ENCODE results near the gene CDC42SE1. TPM values are rescaled to one million over a fixed set of nuclear protein-coding genes. Genes with fewer than 3 reads are reported as not detected.

Gene CDC42SE1
- total and polyA plus RNA-seq, 4 donors = 59.0 to 89.8 (median 80.0) TPM

DNA sequence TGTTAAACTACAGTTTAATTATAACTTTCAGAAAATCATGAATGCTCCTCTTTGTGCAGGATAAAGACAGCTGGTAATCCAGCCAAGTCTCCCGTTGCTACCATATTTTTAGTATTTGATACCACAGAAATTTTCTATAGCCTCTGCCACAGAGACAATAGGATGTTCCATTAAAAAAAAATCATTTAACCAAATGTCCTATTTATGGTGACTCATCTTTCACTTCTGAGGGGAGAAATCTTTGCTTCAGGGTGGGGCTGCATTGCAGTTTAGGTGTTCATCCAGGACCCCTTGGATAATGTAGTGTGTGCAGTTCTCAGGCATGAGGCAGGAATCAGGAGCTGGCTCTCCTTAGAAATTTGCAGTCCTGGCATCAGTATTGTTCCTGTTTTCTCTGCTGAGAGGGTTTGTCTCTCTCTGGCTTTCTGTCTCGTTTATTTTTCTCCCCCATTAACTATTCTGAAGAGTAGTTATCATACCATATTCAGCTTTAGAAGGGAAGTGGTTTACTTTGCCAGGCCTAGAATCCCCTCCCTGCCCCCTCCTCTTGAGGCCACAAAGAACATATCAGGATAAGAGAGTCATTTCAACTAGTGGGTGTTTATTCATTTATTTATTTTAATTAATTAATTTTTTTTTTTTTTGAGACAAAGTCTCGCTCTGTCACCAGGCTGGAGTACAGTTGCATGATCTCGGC, 48.1 kb downstream of the CDC42SE1 start:
- no peak for DNase-seq (ENCODE audit: low read depth in 4 of 6, low spot score in 6 of 6)
- WGBS (ENCODE audit: insufficient coverage) = 72% methylated on average over 2 of the region's 4 CpGs
- no peak overlapping the region for H3K27ac ChIP-seq (ENCODE audit: low read depth, low read length)
- no peaks in the 10 kb centered on the region for H3K27me3 ChIP-seq (ENCODE audit: control insufficient read depth, insufficient read depth, low read length)
- H3K4me3 ChIP-seq (ENCODE audit: low read depth, low read length) = no peak overlapping the region
- no peaks in the 10 kb centered on the region for H3K9me3 ChIP-seq (ENCODE audit: control insufficient read depth, insufficient read depth, low read length)
- H3K4me1 ChIP-seq (ENCODE audit: control insufficient read depth, insufficient read depth, low read length) = peaks cover 44% of the 10 kb centered on the region
- peaks cover 5% of the 10 kb centered on the region for H3K36me3 ChIP-seq (ENCODE audit: control insufficient read depth, insufficient read depth, low read length)

GRCh38 chr1:151010346-151010726, 49.1 kb downstream of the CDC42SE1 start:
- no peaks in the 10 kb centered on the region for H3K9me3 ChIP-seq (ENCODE audit: control insufficient read depth, insufficient read depth, low read length)
- no peak for DNase-seq (ENCODE audit: low read depth in 4 of 6, low spot score in 6 of 6)
- WGBS (ENCODE audit: insufficient coverage) = 100% methylated on average over 2 of the region's 3 CpGs
- H3K36me3 ChIP-seq (ENCODE audit: control insufficient read depth, insufficient read depth, low read length) = peaks cover 5% of the 10 kb centered on the region
- H3K27me3 ChIP-seq (ENCODE audit: control insufficient read depth, insufficient read depth, low read length) = no peaks in the 10 kb centered on the region
- no peak overlapping the region for H3K4me3 ChIP-seq (ENCODE audit: low read depth, low read length)
- peaks cover 47% of the 10 kb centered on the region for H3K4me1 ChIP-seq (ENCODE audit: control insufficient read depth, insufficient read depth, low read length)
- no peak overlapping the region for H3K27ac ChIP-seq (ENCODE audit: low read depth, low read length)

DNA sequence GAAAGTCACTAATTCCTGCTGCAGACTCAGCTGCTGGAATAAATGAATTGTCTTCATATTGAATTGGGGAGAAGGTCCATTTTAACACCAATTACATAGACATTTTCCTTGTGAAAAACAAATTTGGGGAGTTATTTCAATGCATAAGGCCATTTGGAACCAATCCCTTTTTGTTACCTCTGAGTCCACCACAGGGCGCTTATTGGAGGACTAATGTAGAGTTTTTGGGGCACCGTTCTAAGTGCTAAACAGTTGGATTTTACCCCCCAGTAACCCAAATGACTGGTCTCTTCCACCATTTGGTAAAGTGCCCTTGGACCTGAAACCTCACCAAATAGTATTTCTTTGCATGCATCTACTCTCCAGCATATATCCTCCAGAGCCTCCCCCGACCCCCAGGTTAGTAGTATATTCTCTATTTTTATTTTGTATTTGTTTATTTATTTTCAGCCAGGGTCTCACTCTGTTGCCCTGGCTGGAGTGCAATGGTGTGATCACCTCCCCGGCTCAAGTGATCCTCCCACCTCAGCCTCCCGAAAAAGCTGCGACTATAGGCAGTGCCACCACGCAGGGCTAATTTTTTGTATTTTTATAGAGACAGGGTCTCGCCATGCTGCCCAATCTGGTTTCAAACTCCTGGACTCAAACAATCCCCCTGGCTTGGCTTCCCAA, 49.6 kb downstream of the CDC42SE1 start:
- Histone ChIP-seq H3K36me3 (ENCODE audit: control insufficient read depth, insufficient read depth, low read length) (peaks cover 5% of the 10 kb centered on the region), H3K27me3 (ENCODE audit: control insufficient read depth, insufficient read depth, low read length) (no peaks in the 10 kb centered on the region), H3K9me3 (ENCODE audit: control insufficient read depth, insufficient read depth, low read length) (no peaks in the 10 kb centered on the region), H3K4me3 (ENCODE audit: low read depth, low read length) (peak overlapping the region; percentile 97), H3K27ac (ENCODE audit: low read depth, low read length) (no peak overlapping the region), H3K4me1 (ENCODE audit: control insufficient read depth, insufficient read depth, low read length) (peaks cover 52% of the 10 kb centered on the region)
- DNase-seq (ENCODE audit: low read depth in 4 of 6, low spot score in 6 of 6) = no peak
- WGBS (ENCODE audit: insufficient coverage) = 100% methylated on average over 1 of the region's 8 CpGs

- 18% methylated on average over 1 of the region's 3 CpGs for WGBS (ENCODE audit: insufficient coverage)
- Histone ChIP-seq H3K4me1 (ENCODE audit: control insufficient read depth, insufficient read depth, low read length) (peaks cover 56% of the 10 kb centered on the region), H3K9me3 (ENCODE audit: control insufficient read depth, insufficient read depth, low read length) (no peaks in the 10 kb centered on the region), H3K27me3 (ENCODE audit: control insufficient read depth, insufficient read depth, low read length) (no peaks in the 10 kb centered on the region), H3K27ac (ENCODE audit: low read depth, low read length) (peak overlapping the region; percentile 97), H3K4me3 (ENCODE audit: low read depth, low read length) (peak overlapping the region; percentile 97), H3K36me3 (ENCODE audit: control insufficient read depth, insufficient read depth, low read length) (peaks cover 5% of the 10 kb centered on the region)
- DNase-seq (ENCODE audit: low read depth in 4 of 6, low spot score in 6 of 6) = no peak
Observed at GRCh38 chr1:151009206-151009587, 50.2 kb downstream of the CDC42SE1 start.

GRCh38 chr1:151008244-151009205, 50.9 kb downstream of the CDC42SE1 start, which contains the start of gene PRUNE1:
TSS of gene PRUNE1 (plus strand) at chr1:151008449. CDS start at chr1:151008633, 184 bp downstream.
- Histone ChIP-seq H3K9me3 (ENCODE audit: control insufficient read depth, insufficient read depth, low read length) (no peaks in the 10 kb centered on the region), H3K27ac (ENCODE audit: low read depth, low read length) (peak within 1 kb of the TSS; percentile 97), H3K4me3 (ENCODE audit: low read depth, low read length) (peak within 1 kb of the TSS; percentile 97), H3K27me3 (ENCODE audit: control insufficient read depth, insufficient read depth, low read length) (no peaks in the 10 kb centered on the region), H3K4me1 (ENCODE audit: control insufficient read depth, insufficient read depth, low read length) (peaks cover 59% of the 10 kb centered on the region), H3K36me3 (ENCODE audit: control insufficient read depth, insufficient read depth, low read length) (peaks cover 5% of the 10 kb centered on the region)
- under 1% methylated on average over 57 of the region's 69 CpGs for WGBS (ENCODE audit: insufficient coverage)
- DNase-seq (ENCODE audit: low read depth in 4 of 6, low spot score in 6 of 6) = peak; percentile 92 to 99 (median 94)

GRCh38 chr1:151007853-151008243, 51.6 kb downstream of the CDC42SE1 start:
- DNase-seq (ENCODE audit: low read depth in 4 of 6, low spot score in 6 of 6) = no peak
- Histone ChIP-seq H3K4me3 (ENCODE audit: low read depth, low read length) (peak overlapping the region; percentile 97), H3K36me3 (ENCODE audit: control insufficient read depth, insufficient read depth, low read length) (peaks cover 2% of the 10 kb centered on the region), H3K4me1 (ENCODE audit: control insufficient read depth, insufficient read depth, low read length) (peaks cover 59% of the 10 kb centered on the region), H3K9me3 (ENCODE audit: control insufficient read depth, insufficient read depth, low read length) (no peaks in the 10 kb centered on the region), H3K27me3 (ENCODE audit: control insufficient read depth, insufficient read depth, low read length) (no peaks in the 10 kb centered on the region), H3K27ac (ENCODE audit: low read depth, low read length) (peak overlapping the region; percentile 97)
- 0% methylated on average over 1 of the region's 4 CpGs for WGBS (ENCODE audit: insufficient coverage)

GRCh38 chr1:151006327-151007052, 52.9 kb downstream of the CDC42SE1 start, which contains the start of gene MINDY1:
TSS of gene MINDY1 (minus strand) at chr1:151006902. CDS start at chr1:151002617, 4,285 bp downstream.
- Histone ChIP-seq H3K36me3 (ENCODE audit: control insufficient read depth, insufficient read depth, low read length) (peaks cover 7% of the 10 kb centered on the region), H3K27me3 (ENCODE audit: control insufficient read depth, insufficient read depth, low read length) (no peaks in the 10 kb centered on the region), H3K9me3 (ENCODE audit: control insufficient read depth, insufficient read depth, low read length) (no peaks in the 10 kb centered on the region), H3K4me1 (ENCODE audit: control insufficient read depth, insufficient read depth, low read length) (peaks cover 54% of the 10 kb centered on the region), H3K4me3 (ENCODE audit: low read depth, low read length) (peak within 1 kb of the TSS; percentile 97), H3K27ac (ENCODE audit: low read depth, low read length) (peak within 1 kb of the TSS; percentile 97)
- 2% methylated on average over 10 of the region's 18 CpGs for WGBS (ENCODE audit: insufficient coverage)
- peak in 5 of 6 donors; percentile 62 to 94 (median 64) for DNase-seq (ENCODE audit: low read depth in 4 of 6, low spot score in 6 of 6)

GRCh38 chr1:151005729-151006319, 53.6 kb downstream of the CDC42SE1 start:
- Histone ChIP-seq H3K27me3 (ENCODE audit: control insufficient read depth, insufficient read depth, low read length) (no peaks in the 10 kb centered on the region), H3K36me3 (ENCODE audit: control insufficient read depth, insufficient read depth, low read length) (peaks cover 12% of the 10 kb centered on the region), H3K9me3 (ENCODE audit: control insufficient read depth, insufficient read depth, low read length) (no peaks in the 10 kb centered on the region), H3K4me3 (ENCODE audit: low read depth, low read length) (peak overlapping the region; percentile 72), H3K27ac (ENCODE audit: low read depth, low read length) (peak overlapping the region; percentile 97), H3K4me1 (ENCODE audit: control insufficient read depth, insufficient read depth, low read length) (peaks cover 54% of the 10 kb centered on the region)
- DNase-seq (ENCODE audit: low read depth in 4 of 6, low spot score in 6 of 6) = peak in 1 of 6 donors; percentile 18
- WGBS (ENCODE audit: insufficient coverage) = 40% methylated on average over 1 of the region's 4 CpGs

Measured in spinal cord (tissue), 10 donors.